Measurements from ENCODE around the gene ARAP2.
A peak's percentile ranks its signal among the peaks of the same experiment; 100 is the strongest.

ARAP2 gene

GRCh38 chr4:36082817-36083216, 161.5 kb downstream of the ARAP2 start:
- no peaks in the 10 kb centered on the region for H3K27me3 ChIP-seq (ENCODE audit: control insufficient read depth, insufficient read depth, low read length, poor library complexity, severe bottlenecking)
- 88 to 92% methylated on average over 4 of the region's 4 CpGs for WGBS, 2 experiments
- H3K27ac ChIP-seq (ENCODE audit: insufficient read depth, low read depth, low read length, poor library complexity, severe bottlenecking): no peak overlapping the region
- no peak overlapping the region for H3K4me3 ChIP-seq (ENCODE audit: insufficient read depth, low read depth, low read length)
- no peaks in the 10 kb centered on the region for H3K4me1 ChIP-seq (ENCODE audit: control insufficient read depth, insufficient read depth, low read length)
- no peaks in the 10 kb centered on the region for H3K36me3 ChIP-seq (ENCODE audit: control insufficient read depth, insufficient read depth, low read length)
- no peaks in the 10 kb centered on the region for H3K9me3 ChIP-seq (ENCODE audit: control insufficient read depth, low read length)

DNA sequence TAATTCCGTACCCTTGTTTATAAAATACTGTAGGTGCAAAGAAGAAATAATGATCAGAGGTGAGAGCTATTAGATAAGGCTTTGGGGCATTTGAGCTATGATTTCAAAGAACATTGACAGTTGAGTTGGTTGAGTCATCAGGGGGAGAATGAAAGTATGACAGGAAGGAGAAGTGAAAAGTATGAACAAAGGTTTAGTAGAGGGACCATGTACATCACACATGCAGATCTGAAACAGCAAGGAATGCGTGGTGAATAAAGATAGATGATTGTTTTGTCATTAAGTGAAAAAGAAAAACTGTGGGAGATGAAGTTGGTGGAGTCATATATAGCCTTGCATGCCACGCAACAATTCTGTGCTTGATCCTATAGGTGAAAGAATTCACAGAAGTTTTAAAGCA, 163.1 kb downstream of the ARAP2 start:
- Histone ChIP-seq H3K4me3 (ENCODE audit: insufficient read depth, low read depth, low read length) (no peak overlapping the region), H3K27ac (ENCODE audit: insufficient read depth, low read depth, low read length, poor library complexity, severe bottlenecking) (no peak overlapping the region), H3K4me1 (ENCODE audit: control insufficient read depth, insufficient read depth, low read length) (no peaks in the 10 kb centered on the region), H3K9me3 (ENCODE audit: control insufficient read depth, low read length) (no peaks in the 10 kb centered on the region), H3K36me3 (ENCODE audit: control insufficient read depth, insufficient read depth, low read length) (no peaks in the 10 kb centered on the region), H3K27me3 (ENCODE audit: control insufficient read depth, insufficient read depth, low read length, poor library complexity, severe bottlenecking) (no peaks in the 10 kb centered on the region)
- WGBS, 2 experiments: 92 to 97% methylated on average over 3 of the region's 3 CpGs

DNA sequence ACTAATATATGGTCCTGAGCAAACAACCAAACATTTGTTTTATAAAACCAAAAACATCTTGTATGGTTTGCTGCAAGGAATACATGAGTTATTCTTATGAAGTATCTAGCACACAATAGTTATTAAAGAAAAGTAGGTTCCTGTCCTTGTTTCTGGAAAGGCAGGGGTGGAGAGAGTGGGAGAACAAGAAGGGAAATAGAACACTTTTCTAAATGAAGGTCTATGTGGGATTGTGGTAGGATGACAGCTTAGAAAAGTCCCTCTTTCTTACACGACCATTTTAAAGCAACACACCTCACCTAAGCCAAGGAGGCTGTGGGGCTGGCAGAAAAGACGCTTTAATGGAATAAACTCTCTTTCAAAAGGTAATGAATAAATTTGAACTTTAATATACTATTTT, 164.6 kb downstream of the ARAP2 start:
- Histone ChIP-seq H3K9me3 (ENCODE audit: control insufficient read depth, low read length) (no peaks in the 10 kb centered on the region), H3K36me3 (ENCODE audit: control insufficient read depth, insufficient read depth, low read length) (no peaks in the 10 kb centered on the region), H3K27ac (ENCODE audit: insufficient read depth, low read depth, low read length, poor library complexity, severe bottlenecking) (no peak overlapping the region), H3K4me1 (ENCODE audit: control insufficient read depth, insufficient read depth, low read length) (no peaks in the 10 kb centered on the region), H3K4me3 (ENCODE audit: insufficient read depth, low read depth, low read length) (no peak overlapping the region), H3K27me3 (ENCODE audit: control insufficient read depth, insufficient read depth, low read length, poor library complexity, severe bottlenecking) (no peaks in the 10 kb centered on the region)
- no CpG with 5 or more reads among the region's 2 CpGs for WGBS, 2 experiments

DNA sequence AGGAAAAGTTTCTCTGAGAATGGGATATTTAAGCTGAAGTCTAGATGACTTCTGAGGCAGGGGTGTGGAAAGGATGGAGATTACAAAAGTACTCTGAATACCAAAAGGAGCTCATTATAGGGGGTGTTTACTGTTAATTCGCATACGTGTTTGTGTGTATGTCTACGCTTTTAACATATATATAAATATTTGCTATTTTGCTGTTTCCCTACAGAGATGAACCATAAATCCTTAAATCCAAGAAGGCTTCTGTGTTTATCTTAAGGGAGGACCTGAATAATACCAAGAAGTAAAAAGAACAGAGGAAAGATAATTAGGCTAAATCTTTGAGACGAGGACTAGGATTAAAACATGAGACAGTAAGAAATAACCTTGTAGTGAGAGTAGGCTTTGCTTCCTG, 166.0 kb downstream of the ARAP2 start:
- H3K4me3 ChIP-seq (ENCODE audit: insufficient read depth, low read depth, low read length): no peak overlapping the region
- H3K9me3 ChIP-seq (ENCODE audit: control insufficient read depth, low read length): no peaks in the 10 kb centered on the region
- H3K27ac ChIP-seq (ENCODE audit: insufficient read depth, low read depth, low read length, poor library complexity, severe bottlenecking): no peak overlapping the region
- WGBS, 2 experiments: 89 to 94% methylated on average over 1 of the region's 4 CpGs
- H3K27me3 ChIP-seq (ENCODE audit: control insufficient read depth, insufficient read depth, low read length, poor library complexity, severe bottlenecking): no peaks in the 10 kb centered on the region
- H3K36me3 ChIP-seq (ENCODE audit: control insufficient read depth, insufficient read depth, low read length): no peaks in the 10 kb centered on the region
- no peaks in the 10 kb centered on the region for H3K4me1 ChIP-seq (ENCODE audit: control insufficient read depth, insufficient read depth, low read length)

- Histone ChIP-seq H3K27me3 (ENCODE audit: control insufficient read depth, insufficient read depth, low read length, poor library complexity, severe bottlenecking) (no peaks in the 10 kb centered on the region), H3K27ac (ENCODE audit: insufficient read depth, low read depth, low read length, poor library complexity, severe bottlenecking) (no peak overlapping the region), H3K9me3 (ENCODE audit: control insufficient read depth, low read length) (no peaks in the 10 kb centered on the region), H3K4me1 (ENCODE audit: control insufficient read depth, insufficient read depth, low read length) (no peaks in the 10 kb centered on the region), H3K36me3 (ENCODE audit: control insufficient read depth, insufficient read depth, low read length) (no peaks in the 10 kb centered on the region), H3K4me3 (ENCODE audit: insufficient read depth, low read depth, low read length) (no peak overlapping the region)
- 92 to 94% methylated on average over 2 of the region's 3 CpGs for WGBS, 2 experiments
Observed at GRCh38 chr4:36072529-36072928, 171.8 kb downstream of the ARAP2 start.

DNA sequence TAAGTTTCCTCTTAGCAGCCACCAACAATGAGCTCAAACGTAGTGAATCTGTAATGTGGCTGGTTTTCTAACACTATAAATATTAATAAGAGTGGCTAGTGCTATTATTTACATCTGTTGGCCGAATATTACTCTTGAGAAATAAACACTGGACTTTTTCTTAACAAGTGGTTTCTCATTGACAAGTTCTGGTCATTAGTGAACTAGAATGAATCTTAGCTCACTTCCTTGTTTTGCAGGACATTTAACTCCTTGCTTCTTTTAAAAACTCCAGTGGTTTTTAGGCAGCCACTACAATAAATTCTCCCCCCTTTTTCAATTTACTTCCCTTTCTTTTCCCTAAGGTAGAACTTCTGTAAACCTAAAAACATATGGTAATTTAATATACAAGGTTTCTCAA, 177.2 kb downstream of the ARAP2 start:
- H3K4me1 ChIP-seq (ENCODE audit: control insufficient read depth, insufficient read depth, low read length): no peaks in the 10 kb centered on the region
- H3K27ac ChIP-seq (ENCODE audit: insufficient read depth, low read depth, low read length, poor library complexity, severe bottlenecking): peak overlapping the region; percentile 8
- 86 to 100% methylated on average over 1 to 2 of the region's 2 CpGs for WGBS, 2 experiments
- no peak overlapping the region for H3K4me3 ChIP-seq (ENCODE audit: insufficient read depth, low read depth, low read length)
- no peaks in the 10 kb centered on the region for H3K27me3 ChIP-seq (ENCODE audit: control insufficient read depth, insufficient read depth, low read length, poor library complexity, severe bottlenecking)
- no peaks in the 10 kb centered on the region for H3K36me3 ChIP-seq (ENCODE audit: control insufficient read depth, insufficient read depth, low read length)
- no peaks in the 10 kb centered on the region for H3K9me3 ChIP-seq (ENCODE audit: control insufficient read depth, low read length)

DNA sequence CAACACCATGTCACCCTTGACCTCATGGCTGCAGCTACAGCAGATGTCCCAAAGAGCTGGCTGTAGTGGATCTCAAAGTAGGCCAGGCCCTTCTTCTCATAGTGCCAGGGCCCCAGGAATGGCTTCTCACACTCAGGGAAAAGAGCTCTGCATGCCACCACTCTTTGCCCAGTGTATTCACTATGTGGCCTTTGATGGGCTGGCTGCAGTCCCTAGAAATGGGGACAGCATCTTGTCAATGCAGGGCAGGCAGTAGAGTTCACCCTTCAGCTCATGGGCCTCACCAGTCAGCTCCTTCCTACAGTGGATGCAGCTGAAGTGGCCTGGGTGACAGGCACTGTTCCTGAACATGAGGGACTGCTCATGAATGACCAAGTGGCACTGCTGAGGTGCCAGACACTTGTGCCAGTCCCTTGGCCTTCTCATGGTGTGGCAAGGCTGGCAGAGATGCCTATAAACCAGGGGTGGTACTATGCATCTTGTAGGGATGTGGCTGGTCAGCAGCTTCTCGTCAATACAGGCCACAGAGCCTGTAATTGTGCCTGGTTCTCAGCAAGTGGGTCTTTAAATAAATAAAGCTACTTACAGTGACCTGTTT, 178.9 kb downstream of the ARAP2 start:
- WGBS, 2 experiments: 90 to 91% methylated on average over 1 of the region's 1 CpG
- Histone ChIP-seq H3K27ac (ENCODE audit: insufficient read depth, low read depth, low read length, poor library complexity, severe bottlenecking) (no peak overlapping the region), H3K36me3 (ENCODE audit: control insufficient read depth, insufficient read depth, low read length) (no peaks in the 10 kb centered on the region), H3K4me1 (ENCODE audit: control insufficient read depth, insufficient read depth, low read length) (no peaks in the 10 kb centered on the region), H3K27me3 (ENCODE audit: control insufficient read depth, insufficient read depth, low read length, poor library complexity, severe bottlenecking) (no peaks in the 10 kb centered on the region), H3K9me3 (ENCODE audit: control insufficient read depth, low read length) (no peaks in the 10 kb centered on the region), H3K4me3 (ENCODE audit: insufficient read depth, low read depth, low read length) (no peak overlapping the region)

GRCh38 chr4:36064117-36064516, 180.2 kb downstream of the ARAP2 start:
- H3K36me3 ChIP-seq (ENCODE audit: control insufficient read depth, insufficient read depth, low read length): no peaks in the 10 kb centered on the region
- H3K4me1 ChIP-seq (ENCODE audit: control insufficient read depth, insufficient read depth, low read length): no peaks in the 10 kb centered on the region
- H3K4me3 ChIP-seq (ENCODE audit: insufficient read depth, low read depth, low read length): no peak overlapping the region

DNA sequence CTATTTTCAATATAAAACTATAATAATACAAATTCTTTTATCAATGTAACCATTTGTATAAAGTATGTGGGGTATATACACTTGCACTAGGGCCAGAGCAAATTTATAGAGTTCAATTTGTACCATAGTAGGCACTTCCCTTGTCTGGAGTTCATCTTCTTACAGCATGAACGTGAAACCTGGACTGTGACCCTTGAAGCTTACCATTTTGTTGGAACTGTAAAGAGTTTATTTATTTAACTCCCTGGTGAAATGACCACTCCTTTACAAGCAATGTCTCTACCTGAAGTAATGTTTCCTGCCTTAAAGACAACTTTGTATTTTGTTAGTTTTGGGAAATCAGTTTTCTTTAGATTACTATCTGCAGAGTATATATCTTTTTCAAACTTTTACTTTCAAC, 188.2 kb downstream of the ARAP2 start:
- Histone ChIP-seq H3K27ac (ENCODE audit: insufficient read depth, low read depth, low read length, poor library complexity, severe bottlenecking) (no peak overlapping the region), H3K9me3 (ENCODE audit: control insufficient read depth, low read length) (no peaks in the 10 kb centered on the region), H3K4me1 (ENCODE audit: control insufficient read depth, insufficient read depth, low read length) (no peaks in the 10 kb centered on the region), H3K27me3 (ENCODE audit: control insufficient read depth, insufficient read depth, low read length, poor library complexity, severe bottlenecking) (no peaks in the 10 kb centered on the region), H3K36me3 (ENCODE audit: control insufficient read depth, insufficient read depth, low read length) (no peaks in the 10 kb centered on the region), H3K4me3 (ENCODE audit: insufficient read depth, low read depth, low read length) (no peak overlapping the region)
- 80 to 89% methylated on average over 1 of the region's 1 CpG for WGBS, 2 experiments

More at GRCh38 chr4:36064117-36064516, 180.2 kb downstream of the ARAP2 start:
- Histone ChIP-seq H3K27me3 (ENCODE audit: control insufficient read depth, insufficient read depth, low read length, poor library complexity, severe bottlenecking) (no peaks in the 10 kb centered on the region), H3K27ac (ENCODE audit: insufficient read depth, low read depth, low read length, poor library complexity, severe bottlenecking) (no peak overlapping the region), H3K9me3 (ENCODE audit: control insufficient read depth, low read length) (no peaks in the 10 kb centered on the region)

- H3K9me3 ChIP-seq (ENCODE audit: control insufficient read depth, low read length): no peaks in the 10 kb centered on the region
- no peak overlapping the region for H3K4me3 ChIP-seq (ENCODE audit: insufficient read depth, low read depth, low read length)
- H3K27ac ChIP-seq (ENCODE audit: insufficient read depth, low read depth, low read length, poor library complexity, severe bottlenecking): no peak overlapping the region
- no peaks in the 10 kb centered on the region for H3K36me3 ChIP-seq (ENCODE audit: control insufficient read depth, insufficient read depth, low read length)
- H3K27me3 ChIP-seq (ENCODE audit: control insufficient read depth, insufficient read depth, low read length, poor library complexity, severe bottlenecking): no peaks in the 10 kb centered on the region
- WGBS, 2 experiments: 94 to 95% methylated on average over 4 to 5 of the region's 5 CpGs
- H3K4me1 ChIP-seq (ENCODE audit: control insufficient read depth, insufficient read depth, low read length): no peaks in the 10 kb centered on the region
Observed at GRCh38 chr4:36054694-36055422, 189.5 kb downstream of the ARAP2 start.
